KMS-11 (cell line): ENCODE results near the gene TJAP1.

Experiments
- H2AFZ ChIP-seq: fragments of 200-600 bp; sonication (generic); 2 replicates; pipeline ENCODE4 v1.6.1; 2016; ENCODE audit warnings: antibody characterized with exemption, mixed run types, low read depth
- H3K27ac ChIP-seq: fragments of 200-600 bp; sonication (generic); 2 replicates; pipeline ENCODE4 v1.6.1; 2016; ENCODE audit warnings: mild to moderate bottlenecking, mixed run types
- H3K27me3 ChIP-seq: fragments of 200-600 bp; sonication (generic); 2 replicates; pipeline ENCODE4 v1.6.1; 2017; ENCODE audit warnings: mild to moderate bottlenecking, low read depth, mixed run types, moderate library complexity; ENCODE audit not compliant: insufficient read depth
- H3K36me3 ChIP-seq: fragments of 200-600 bp; sonication (generic); 2 replicates; pipeline ENCODE4 v1.6.1; 2017; ENCODE audit warnings: mild to moderate bottlenecking, mixed run types; ENCODE audit not compliant: insufficient read depth
- H3K4me1 ChIP-seq: fragments of 200-600 bp; sonication (generic); 2 replicates; pipeline ENCODE4 v1.6.1; 2016; ENCODE audit warnings: mild to moderate bottlenecking, low read depth, mixed run types; ENCODE audit not compliant: poor library complexity, severe bottlenecking
- H3K4me2 ChIP-seq: fragments of 200-600 bp; sonication (generic); 2 replicates; pipeline ENCODE4 v1.7.0; 2016; ENCODE audit warnings: mild to moderate bottlenecking, mixed run types
- H3K4me3 ChIP-seq: fragments of 200-600 bp; sonication (generic); IDR thresholded peaks from 2 replicates; pipeline ENCODE4 v1.6.1; 2017; ENCODE audit warnings: low read depth, low read length, mixed read lengths; ENCODE audit not compliant: insufficient read depth
- H3K79me2 ChIP-seq: fragments of 200-600 bp; sonication (generic); 2 replicates; pipeline ENCODE4 v1.6.1; 2016; ENCODE audit warnings: low read depth, mixed run types; ENCODE audit not compliant: insufficient read depth
- H3K9ac ChIP-seq: fragments of 200-600 bp; sonication (generic); 2 replicates; pipeline ENCODE4 v1.6.1; 2016; ENCODE audit warnings: mild to moderate bottlenecking, mixed run types
- H4K20me1 ChIP-seq: fragments of 200-600 bp; sonication (generic); 2 replicates; pipeline ENCODE4 v1.6.1; 2016; ENCODE audit warnings: mild to moderate bottlenecking, mixed run types; ENCODE audit not compliant: insufficient read depth
- CTCF ChIP-seq: fragments of 200-600 bp; sonication (generic); conservative IDR thresholded peaks from 2 replicates; pipeline ENCODE4 v1.6.1; 2017; ENCODE audit warnings: low read depth, mild to moderate bottlenecking, antibody characterized with exemption, low read length, moderate library complexity, mixed read lengths

TJAP1 gene

GRCh38 chr6:43489277-43490072 lies 12.1 kb downstream of the TJAP1 start:
- H3K27me3 ChIP-seq: no peaks in the 10 kb centered on the region
- no peaks in the 10 kb centered on the region for H3K36me3 ChIP-seq
- no peak overlapping the region for H3K9ac ChIP-seq
- no peak overlapping the region for H3K4me3 ChIP-seq
- no peaks in the 10 kb centered on the region; the same call in 1 of the 2 replicates for H3K79me2 ChIP-seq
- no peak for TF ChIP-seq CTCF
- H3K4me1 ChIP-seq: no peaks in the 10 kb centered on the region
- no peak overlapping the region for H3K27ac ChIP-seq
- no peak overlapping the region for H3K4me2 ChIP-seq
- H2AFZ ChIP-seq: no peak overlapping the region
- H4K20me1 ChIP-seq: no peaks in the 10 kb centered on the region

GRCh38 chr6:43490523-43490939 lies 13.2 kb downstream of the TJAP1 start:
- Histone ChIP-seq H2AFZ (no peak overlapping the region), H3K27ac (no peak overlapping the region), H3K4me3 (no peak overlapping the region), H3K79me2 (no peaks in the 10 kb centered on the region; the same call in 1 of the 2 replicates), H3K36me3 (no peaks in the 10 kb centered on the region), H4K20me1 (no peaks in the 10 kb centered on the region), H3K9ac (no peak overlapping the region), H3K4me1 (peaks cover 8% of the 10 kb centered on the region), H3K4me2 (no peak overlapping the region), H3K27me3 (no peaks in the 10 kb centered on the region)
- TF ChIP-seq CTCF: no peak

GRCh38 chr6:43491750-43492661 lies 14.6 kb downstream of the TJAP1 start:
- TF ChIP-seq CTCF: no peak
- Histone ChIP-seq H3K4me1 (peaks cover 8% of the 10 kb centered on the region), H2AFZ (no peak overlapping the region), H3K4me2 (no peak overlapping the region), H4K20me1 (no peaks in the 10 kb centered on the region), H3K36me3 (no peaks in the 10 kb centered on the region), H3K27me3 (no peaks in the 10 kb centered on the region), H3K27ac (no peak overlapping the region), H3K79me2 (no peaks in the 10 kb centered on the region; the same call in 1 of the 2 replicates), H3K4me3 (no peak overlapping the region), H3K9ac (no peak overlapping the region)

DNA sequence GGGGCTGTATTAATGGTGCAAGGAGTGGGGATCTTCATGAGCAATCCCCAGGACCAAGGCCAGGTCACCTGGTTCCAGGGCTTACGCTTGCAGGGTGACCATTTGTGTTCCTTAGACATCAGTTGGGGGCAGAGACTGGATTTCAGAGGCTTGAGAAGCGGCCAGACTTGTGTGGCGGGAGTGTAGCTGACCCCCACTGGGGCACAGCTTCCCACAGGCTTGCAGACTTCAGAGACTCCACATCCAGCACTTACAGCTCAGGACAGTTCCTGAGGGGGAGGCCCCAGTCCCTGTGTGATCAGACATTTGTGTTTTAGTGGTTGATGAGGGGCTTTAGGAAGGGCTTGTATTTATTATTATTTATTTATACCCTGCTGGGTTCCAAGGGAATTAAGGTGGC lies 15.3 kb downstream of the TJAP1 start:
- Histone ChIP-seq H3K4me2 (no peak overlapping the region), H3K9ac (no peak overlapping the region), H3K27me3 (no peaks in the 10 kb centered on the region), H3K79me2 (no peaks in the 10 kb centered on the region; the same call in 1 of the 2 replicates), H2AFZ (no peak overlapping the region), H4K20me1 (no peaks in the 10 kb centered on the region), H3K27ac (no peak overlapping the region), H3K4me3 (no peak overlapping the region), H3K4me1 (peaks cover 8% of the 10 kb centered on the region), H3K36me3 (no peaks in the 10 kb centered on the region)
- TF ChIP-seq CTCF: no peak
